SH-SY5Y (cell line): ENCODE measurements around the gene SRRM2.

Experiments used
- GATA2 ChIP-seq: IDR thresholded peaks from 2 replicates; pipeline ENCODE4 v1.6.1; 2011; ENCODE audit warnings: mild to moderate bottlenecking, low read depth, low read length
- GATA3 ChIP-seq: IDR thresholded peaks from 2 replicates; pipeline ENCODE4 v1.6.1; 2011; ENCODE audit warnings: low read depth, mild to moderate bottlenecking, low read length, moderate library complexity

- TF ChIP-seq GATA2 (no peak), GATA3 (no peak)
Measured at GRCh38 chr16:2803545-2804195, 51.2 kb downstream of the SRRM2 start.
